HepG2 (cell line): Measurements from ENCODE around the gene CDC20B. TPM values are rescaled to one million over a fixed set of nuclear protein-coding genes. Genes with fewer than 3 reads are reported as not detected.

Experiments
- GMEB1 ChIP-seq: sonication (generic); formaldehyde crosslinking; IDR thresholded peaks from 2 replicates; pipeline ENCODE4 v1.5.1; 2020; ENCODE audit warnings: missing genetic modification reagents, mild to moderate bottlenecking, borderline replicate concordance
- IRF9 ChIP-seq: sonication (generic); formaldehyde crosslinking; IDR thresholded peaks from 2 replicates; pipeline ENCODE4 v1.8.0; 2022; ENCODE audit warnings: missing genetic modification reagents, mild to moderate bottlenecking, borderline replicate concordance
- MAX ChIP-seq: IDR thresholded peaks from 2 replicates; pipeline ENCODE4 v1.6.1; 2012; ENCODE audit warnings: inconsistent platforms
- MAZ ChIP-seq, 2 experiments: sonication (generic) in 1 of 2; formaldehyde crosslinking in 1 of 2; IDR thresholded peaks; 2 replicates each; pipeline versions ENCODE4 v1.5.0 to v1.6.1; 2012 to 2020; ENCODE audit warnings: low read depth in 2 of 2, mild to moderate bottlenecking in 2 of 2, borderline replicate concordance in 1 of 2, improper control_type of control experiment in 1 of 2, low read length in 1 of 2, missing genetic modification reagents in 1 of 2, moderate library complexity in 1 of 2
- MNT ChIP-seq: fragments of 450-650 bp; IDR thresholded peaks from 2 replicates; pipeline ENCODE4 v1.6.1; 2016
- MXD3 ChIP-seq: IDR thresholded peaks from 2 replicates; pipeline ENCODE4 v1.6.1; 2016; ENCODE audit warnings: mild to moderate bottlenecking, missing biosample characterization, missing genetic modification reagents
- PPARG ChIP-seq: conservative IDR thresholded peaks from 2 replicates; pipeline ENCODE4 v1.6.1; 2016; ENCODE audit warnings: missing biosample characterization, missing genetic modification reagents
- RBFOX2 ChIP-seq: fragments of 200-400 bp; formaldehyde crosslinking; IDR thresholded peaks from 2 replicates; pipeline ENCODE4 v1.6.1; 2017; ENCODE audit warnings: low read depth, mild to moderate bottlenecking, low read length
- USF2 ChIP-seq, 2 experiments: sonication (generic) in 1 of 2; formaldehyde crosslinking in 1 of 2; IDR thresholded peaks; 2 replicates each; pipeline versions ENCODE4 v1.5.1 to v1.6.1; 2011 to 2020; ENCODE audit warnings: borderline replicate concordance in 1 of 2, low read depth in 1 of 2, low read length in 1 of 2, mild to moderate bottlenecking in 1 of 2, missing genetic modification reagents in 1 of 2, moderate library complexity in 1 of 2
- ZBTB14 ChIP-seq: sonication (generic); formaldehyde crosslinking; IDR thresholded peaks from 2 replicates; pipeline ENCODE4 v1.4.0; 2020; ENCODE audit warnings: missing genetic modification reagents
- ZMYM4 ChIP-seq: sonication (generic); formaldehyde crosslinking; IDR thresholded peaks from 2 replicates; pipeline ENCODE4 v1.8.1; 2023; ENCODE audit warnings: mild to moderate bottlenecking, missing genetic modification reagents
- ZNF574 ChIP-seq: sonication (generic); formaldehyde crosslinking; IDR thresholded peaks from 2 replicates; pipeline ENCODE4 v1.4.0; 2020; ENCODE audit warnings: missing genetic modification reagents
- ZNF619 ChIP-seq: sonication (generic); formaldehyde crosslinking; IDR thresholded peaks from 2 replicates; pipeline ENCODE4 v1.4.0; 2020; ENCODE audit warnings: mild to moderate bottlenecking, missing genetic modification reagents
- ZSCAN20 ChIP-seq: sonication (generic); formaldehyde crosslinking; IDR thresholded peaks from 2 replicates; pipeline ENCODE4 v1.4.0; 2020; ENCODE audit warnings: missing genetic modification reagents, mild to moderate bottlenecking, borderline replicate concordance
- polyA plus RNA-seq, 8 experiments: library from polyadenylated mRNA; depleted of rRNA in 3 of 8; stranded (reverse) in 7 of 8; unstranded in 1 of 8; fragments of >200 nt; fragmentation: Illumina TruSeq in 4 of 8; extraction: Trizol in 4 of 8; gene quantifications; 2 replicates each; pipeline versions ENCODE4 v1.2.1 to v1.2.3, GENCODE V29; 2011 to 2016; ENCODE audit warnings: low read depth in 4 of 8, missing spikeins in 1 of 8, mixed read lengths in 1 of 8; ENCODE audit not compliant: insufficient read depth in 1 of 8
- total RNA-seq, 5 experiments: library from RNA; depleted of rRNA; stranded (reverse); fragments of >200 nt; fragmentation: Illumina TruSeq; extraction: Trizol; gene quantifications; 2 replicates each; pipeline ENCODE4 v1.2.3, GENCODE V29; 2016; ENCODE audit warnings: low read depth in 1 of 5

The CDC20B gene
- total and polyA plus RNA-seq, 2 of the 13 experiments (the other 11 are each of a cell fraction or from before 2014, with no cell fraction given), result not detected

- no peak for TF ChIP-seq MNT
- peak; percentile 71 for TF ChIP-seq MAX
- peak; percentile 50 for TF ChIP-seq ZMYM4 (CRISPR knock-in tag)
- TF ChIP-seq ZNF619 (CRISPR knock-in tag), result 0 out of 2 replicates have a peak, but pooled peaks have one; percentile 46
- TF ChIP-seq GMEB1 (CRISPR knock-in tag), result no peak; the same call in 1 of the 2 replicates
- 0 out of 2 replicates have a peak, but pooled peaks have one; percentile 40 for TF ChIP-seq ZSCAN20 (CRISPR knock-in tag)
- no peak for TF ChIP-seq RBFOX2
- TF ChIP-seq IRF9 (CRISPR knock-in tag), result 0 out of 2 replicates have a peak, but pooled peaks have one; percentile 53
- peak; percentile 80 for TF ChIP-seq PPARG
- peak; percentile 96 for TF ChIP-seq ZBTB14 (CRISPR knock-in tag)
- TF ChIP-seq MAZ (IDR thresholded peaks at IDR 0.05; ENCODE audit: borderline replicate concordance, low read depth, low read length), result no peak
- TF ChIP-seq MAZ (CRISPR knock-in tag; IDR thresholded peaks at IDR 0.05; ENCODE audit: low read depth), result peak; percentile 43; the same call in 1 of the 2 replicates
- TF ChIP-seq USF2 (IDR thresholded peaks at IDR 0.05; ENCODE audit: low read depth, low read length), result no peak
- TF ChIP-seq USF2 (CRISPR knock-in tag; IDR thresholded peaks at IDR 0.05; ENCODE audit: borderline replicate concordance), result no peak
- peak; percentile 15; the same call in 1 of the 2 replicates for TF ChIP-seq ZNF574
- TF ChIP-seq MXD3 (CRISPR knock-in tag), result 0 out of 2 replicates have a peak, but pooled peaks have one; percentile 36
These were observed 3.3 kb upstream of the CDC20B start (continued) for GRCh38 chr5:55176176-55176818.
